ENCODE results near the gene PPP2R5D.
"Not testable (repeated sequence)": the region's sequence is repeated elsewhere in the genome, so short reads cannot be mapped to it uniquely, and the experiment has no call there.

DNA sequence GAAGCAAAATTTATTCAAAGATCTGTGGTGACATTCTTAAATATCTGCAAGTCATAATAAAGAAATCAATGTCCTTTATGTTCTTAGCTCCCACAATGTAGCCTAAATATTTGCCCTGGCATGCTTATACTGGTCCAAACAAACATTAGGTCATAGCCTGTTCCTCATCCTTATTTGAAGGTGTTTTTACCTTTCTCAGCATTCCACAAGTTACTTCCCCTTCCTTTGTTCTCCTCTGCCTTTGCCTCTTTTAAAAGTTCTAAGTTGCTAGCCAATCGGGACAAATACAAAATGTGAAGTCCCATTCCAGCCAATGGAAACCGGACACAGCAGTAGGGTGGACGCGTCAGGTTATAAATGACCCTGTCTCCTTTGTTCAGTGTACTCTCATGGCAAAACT is 30.0 kb upstream of the PPP2R5D start:
- TF ChIP-seq POLR2A, EP300, POLR2AphosphoS5 (IDR thresholded peaks at IDR 0.05): not testable (repeated sequence)
- TF ChIP-seq, protein P1, sequence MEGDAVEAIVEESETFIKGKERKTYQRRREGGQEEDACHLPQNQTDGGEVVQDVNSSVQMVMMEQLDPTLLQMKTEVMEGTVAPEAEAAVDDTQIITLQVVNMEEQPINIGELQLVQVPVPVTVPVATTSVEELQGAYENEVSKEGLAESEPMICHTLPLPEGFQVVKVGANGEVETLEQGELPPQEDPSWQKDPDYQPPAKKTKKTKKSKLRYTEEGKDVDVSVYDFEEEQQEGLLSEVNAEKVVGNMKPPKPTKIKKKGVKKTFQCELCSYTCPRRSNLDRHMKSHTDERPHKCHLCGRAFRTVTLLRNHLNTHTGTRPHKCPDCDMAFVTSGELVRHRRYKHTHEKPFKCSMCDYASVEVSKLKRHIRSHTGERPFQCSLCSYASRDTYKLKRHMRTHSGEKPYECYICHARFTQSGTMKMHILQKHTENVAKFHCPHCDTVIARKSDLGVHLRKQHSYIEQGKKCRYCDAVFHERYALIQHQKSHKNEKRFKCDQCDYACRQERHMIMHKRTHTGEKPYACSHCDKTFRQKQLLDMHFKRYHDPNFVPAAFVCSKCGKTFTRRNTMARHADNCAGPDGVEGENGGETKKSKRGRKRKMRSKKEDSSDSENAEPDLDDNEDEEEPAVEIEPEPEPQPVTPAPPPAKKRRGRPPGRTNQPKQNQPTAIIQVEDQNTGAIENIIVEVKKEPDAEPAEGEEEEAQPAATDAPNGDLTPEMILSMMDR (IDR thresholded peaks at IDR 0.05), result not testable (repeated sequence)
